HG02840 (cell line): ENCODE results near the gene HSD17B3.
"Not testable (repeated sequence)": the region's sequence is repeated elsewhere in the genome, so short reads cannot be mapped to it uniquely, and the experiment has no call there.

Experiments used
- ATAC-seq: cut with Tn5 transposase; IDR thresholded peaks from one replicate; pipeline ENCODE4 v1.9.1; 2021; ENCODE audit warnings: mild to moderate bottlenecking, moderate library complexity, moderate number of reproducible peaks; ENCODE audit not compliant: unreplicated experiment, low FRiP score

Gene HSD17B3

DNA sequence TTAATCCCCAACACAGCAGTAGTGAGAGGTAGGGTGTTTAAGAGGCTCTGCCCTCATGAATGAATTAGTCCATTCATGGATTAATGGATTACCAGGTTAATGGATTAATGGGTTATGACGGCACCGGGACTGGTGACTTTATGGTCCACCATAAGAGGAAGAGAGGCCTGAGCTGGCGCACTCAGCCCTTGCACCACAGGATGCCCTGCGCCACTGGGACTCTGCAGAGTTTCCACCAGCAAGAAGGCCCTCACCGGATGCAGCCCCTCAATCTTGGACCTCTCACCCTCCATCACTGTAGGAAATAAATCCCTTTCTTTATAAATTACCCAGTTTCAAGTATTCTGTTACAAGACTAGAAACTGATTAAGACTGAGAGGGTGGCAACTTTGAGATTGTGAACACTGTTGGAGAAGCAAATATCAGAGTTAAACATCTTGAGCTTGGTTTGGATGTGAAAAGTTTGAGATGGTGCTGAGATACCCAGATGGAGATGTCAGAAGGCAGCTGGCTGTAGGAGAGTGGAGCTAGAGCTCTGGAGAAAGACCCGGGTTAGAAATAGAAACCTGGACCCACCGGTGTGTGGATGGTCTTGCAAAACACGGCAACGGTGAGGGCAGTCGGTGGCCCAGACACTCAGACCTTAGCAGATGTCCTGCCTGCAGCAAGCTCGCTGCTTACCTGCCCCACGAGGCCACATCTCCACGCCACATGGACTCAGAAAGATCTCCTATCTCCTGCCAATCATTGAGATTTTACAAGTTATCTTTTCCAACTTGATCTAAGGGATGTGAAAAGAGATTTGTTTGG lies 98.8 kb downstream of the HSD17B3 start:
- ATAC-seq, result no peak

DNA sequence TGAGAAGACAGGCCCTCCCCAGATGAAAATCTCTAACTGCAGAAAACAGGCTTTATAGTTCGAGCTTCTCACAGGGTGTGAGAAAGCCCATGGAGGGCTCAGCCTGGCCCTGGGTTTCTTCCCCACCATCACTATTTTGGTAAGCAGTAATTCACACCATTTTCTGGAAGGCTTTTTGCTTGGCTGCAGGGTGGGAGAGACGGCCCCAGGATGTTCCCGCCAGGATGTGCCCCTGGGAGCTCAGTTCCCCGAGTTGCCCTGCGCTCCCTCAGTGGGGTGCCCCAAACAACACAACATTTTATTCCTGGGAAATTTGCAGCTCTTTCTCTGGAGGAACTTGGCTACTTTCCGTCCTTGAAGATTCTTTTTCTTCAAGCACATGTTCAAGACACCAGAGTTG lies 100.8 kb downstream of the HSD17B3 start:
- ATAC-seq, result no peak

GRCh38 chr9:96199006-96199405 lies 103.0 kb downstream of the HSD17B3 start:
- no peak for ATAC-seq

- no peak for ATAC-seq
Measured at GRCh38 chr9:96195541-96195940, 106.4 kb downstream of the HSD17B3 start.

- ATAC-seq, result no peak
Measured at GRCh38 chr9:96193236-96193755, 108.7 kb downstream of the HSD17B3 start.

GRCh38 chr9:96192710-96193109 lies 109.3 kb downstream of the HSD17B3 start:
- ATAC-seq, result no peak

DNA sequence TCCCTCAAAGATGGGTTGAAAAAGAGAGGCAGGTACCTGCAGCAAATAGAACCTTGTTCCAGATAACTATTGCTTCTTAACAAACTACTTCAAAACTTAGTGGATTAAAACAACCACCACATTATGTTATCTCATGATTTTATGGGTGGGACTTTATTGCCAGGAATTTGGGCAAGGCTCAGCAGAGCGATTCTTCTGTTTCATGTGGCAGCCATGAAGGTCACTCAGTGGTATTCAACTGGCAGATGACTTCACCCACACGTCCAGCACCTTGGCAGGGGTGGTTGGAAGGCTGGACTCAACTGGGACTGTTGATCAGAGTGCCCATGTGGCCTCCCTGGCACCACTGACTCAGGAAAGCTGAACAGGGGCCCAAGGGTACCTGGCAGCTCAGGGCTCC lies 112.0 kb downstream of the HSD17B3 start:
- no peak for ATAC-seq

DNA sequence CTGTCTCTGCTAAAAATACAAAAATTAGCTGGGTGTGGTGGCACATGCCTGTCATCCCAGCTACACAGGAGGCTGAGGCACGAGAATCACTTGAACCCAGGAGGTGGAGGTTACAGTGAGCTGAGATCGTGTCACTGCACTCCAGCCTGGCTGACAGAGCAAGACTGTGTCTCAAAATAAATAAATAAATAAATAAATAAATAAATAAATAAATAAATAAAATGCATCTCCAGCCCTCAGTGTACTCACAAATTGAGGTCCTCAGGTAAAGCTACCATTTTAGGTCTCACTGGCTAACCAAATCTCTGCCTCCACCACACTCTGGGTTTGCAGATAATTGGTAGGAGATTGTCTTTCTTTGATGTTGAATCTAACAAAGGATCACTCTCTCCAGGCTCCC lies 112.4 kb downstream of the HSD17B3 start:
- ATAC-seq, result not testable (repeated sequence)

DNA sequence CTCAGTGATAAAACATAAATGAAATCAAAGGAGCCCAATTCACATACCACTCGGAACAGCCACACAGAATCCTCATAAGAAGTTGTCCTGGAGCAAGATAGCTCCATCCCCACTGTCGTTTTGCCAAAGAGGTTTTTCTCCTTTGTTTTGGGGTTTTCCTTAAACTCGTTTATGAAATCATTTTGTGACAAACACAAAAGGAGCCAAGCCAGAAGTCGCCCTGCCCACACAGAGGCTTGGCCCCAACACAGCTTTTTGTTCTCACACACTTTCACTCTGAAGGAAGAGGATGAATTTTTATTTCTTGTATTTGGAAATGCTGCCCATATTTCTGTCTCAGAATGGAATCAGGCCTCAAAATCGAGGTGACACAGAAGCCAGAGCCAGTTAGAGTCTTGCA lies 113.4 kb downstream of the HSD17B3 start:
- ATAC-seq, result no peak

- ATAC-seq, result no peak
Measured at GRCh38 chr9:96187151-96187555, 114.8 kb downstream of the HSD17B3 start.

DNA sequence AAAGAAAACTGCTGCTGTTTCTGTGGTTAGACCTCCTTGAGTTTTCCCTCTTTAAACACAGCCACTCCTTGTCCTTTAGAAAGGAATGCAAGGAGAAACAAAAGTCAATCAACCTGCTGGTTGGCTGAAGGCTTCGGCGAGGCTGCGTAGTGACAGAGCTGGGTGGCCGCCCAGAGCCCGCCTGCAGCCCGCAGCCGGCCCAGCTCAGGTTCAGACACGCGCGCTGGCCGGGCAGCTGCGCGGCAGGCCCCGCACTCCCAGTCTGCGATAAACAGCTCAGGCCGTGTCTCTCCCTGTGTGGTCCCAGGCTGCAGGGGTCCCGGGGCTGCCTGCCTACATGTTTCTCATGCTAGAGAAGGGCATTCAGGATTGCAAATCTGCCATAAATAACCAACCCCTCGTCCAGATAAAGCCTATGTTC lies 115.4 kb downstream of the HSD17B3 start:
- no peak for ATAC-seq

DNA sequence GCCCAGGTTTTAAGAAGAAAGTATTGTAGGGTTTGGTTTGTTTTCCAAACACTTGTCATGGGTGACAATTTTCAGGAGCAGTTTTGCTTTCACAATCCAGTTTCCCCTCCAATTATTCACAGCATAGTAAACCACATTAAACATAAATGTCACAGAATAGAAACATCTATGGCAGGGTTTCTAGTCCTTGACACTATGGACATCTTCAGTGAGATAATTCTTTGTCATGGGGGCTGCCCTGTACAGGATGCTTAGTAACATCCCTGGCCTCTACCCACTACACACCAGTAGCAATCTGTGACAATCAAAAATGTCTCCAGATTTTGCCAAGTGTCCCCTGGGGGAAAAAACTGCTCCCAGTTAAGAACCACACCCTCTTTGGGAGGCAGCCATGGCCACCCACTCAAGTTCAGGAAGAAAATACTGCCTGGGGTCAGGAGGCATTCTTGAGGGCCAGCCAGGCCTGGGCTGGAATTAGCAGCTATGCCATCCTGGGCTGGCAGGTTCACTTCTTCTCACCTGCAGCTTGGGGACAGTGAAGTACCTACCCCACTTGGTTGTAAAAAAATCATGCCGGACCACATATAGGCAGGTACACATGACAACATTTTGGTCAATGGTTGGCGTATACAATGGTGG lies 116.3 kb downstream of the HSD17B3 start:
- ATAC-seq, result no peak
